HEK293T (cell line): ENCODE results near the gene EFNA5.

Source experiments
- BHLHE40 ChIP-seq: fragments of 450-650 bp; IDR thresholded peaks from 2 replicates; pipeline ENCODE4 v1.6.1; 2016; ENCODE audit warnings: mild to moderate bottlenecking, moderate library complexity, borderline replicate concordance
- CTBP1 ChIP-seq: fragments of 450-650 bp; IDR thresholded peaks from 2 replicates; pipeline ENCODE4 v1.6.1; 2016; ENCODE audit warnings: borderline replicate concordance
- FOXM1 ChIP-seq: fragments of 450-650 bp; IDR thresholded peaks from 2 replicates; pipeline ENCODE4 v1.6.1; 2017; ENCODE audit warnings: mild to moderate bottlenecking, borderline replicate concordance
- SP1 ChIP-seq: fragments of 450-650 bp; IDR thresholded peaks from 2 replicates; pipeline ENCODE4 v1.6.1; 2017
- ZNF384 ChIP-seq: fragments of 450-650 bp; IDR thresholded peaks from 2 replicates; pipeline ENCODE4 v1.6.1; 2016
- TF ChIP-seq, protein P1 (sequence below): fragments of 450-650 bp; IDR thresholded peaks from 2 replicates; pipeline ENCODE4 v1.6.1; 2016

DNA sequence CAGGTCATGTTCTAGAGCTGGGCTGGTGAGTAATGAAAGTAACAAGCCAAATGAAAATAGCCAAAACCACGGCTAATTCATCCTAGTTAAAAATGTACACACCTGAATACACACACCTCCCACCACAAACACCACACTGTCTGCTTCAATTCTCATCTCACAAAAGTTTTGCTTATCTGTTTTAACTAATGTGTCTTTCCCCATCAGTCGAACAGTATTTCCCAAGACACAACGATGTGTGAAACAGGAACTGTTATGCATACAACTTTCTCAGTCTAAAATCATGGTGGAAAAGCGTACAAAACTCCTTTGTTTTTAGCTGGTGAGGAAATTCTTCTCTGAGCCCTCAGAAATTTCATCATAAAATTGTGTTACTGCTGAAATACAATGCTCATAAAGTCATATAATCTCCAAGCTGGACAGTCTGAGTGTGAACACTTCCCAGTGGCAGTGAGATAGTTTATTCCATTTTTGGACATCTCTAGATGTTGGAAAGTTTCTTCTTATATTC, 242.4 kb downstream of the EFNA5 start:
- TF ChIP-seq, protein P1, sequence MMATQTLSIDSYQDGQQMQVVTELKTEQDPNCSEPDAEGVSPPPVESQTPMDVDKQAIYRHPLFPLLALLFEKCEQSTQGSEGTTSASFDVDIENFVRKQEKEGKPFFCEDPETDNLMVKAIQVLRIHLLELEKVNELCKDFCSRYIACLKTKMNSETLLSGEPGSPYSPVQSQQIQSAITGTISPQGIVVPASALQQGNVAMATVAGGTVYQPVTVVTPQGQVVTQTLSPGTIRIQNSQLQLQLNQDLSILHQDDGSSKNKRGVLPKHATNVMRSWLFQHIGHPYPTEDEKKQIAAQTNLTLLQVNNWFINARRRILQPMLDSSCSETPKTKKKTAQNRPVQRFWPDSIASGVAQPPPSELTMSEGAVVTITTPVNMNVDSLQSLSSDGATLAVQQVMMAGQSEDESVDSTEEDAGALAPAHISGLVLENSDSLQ: no peak
- TF ChIP-seq BHLHE40 (no peak), SP1 (no peak), FOXM1 (no peak), ZNF384 (no peak), CTBP1 (no peak)
